Measurements from ENCODE around the gene HIP1. TPM values are rescaled to one million over a fixed set of nuclear protein-coding genes. Genes with fewer than 3 reads are reported as not detected.

Gene HIP1
- total and polyA plus RNA-seq, 2 of the 4 experiments (the other 2 are of a cell fraction): 6.8 to 10.0 TPM

GRCh38 chr7:75696263-75697037 is 42.3 kb downstream of the HIP1 start:
- ChIA-PET POLR2A (ENCODE audit: unreplicated experiment) (no interaction called here), CTCF (interaction anchor here (1.5 kb wide), 1 partner anchor 15 kb away, joined by 4 read pairs; no protein-coding TSS in a partner anchor)
- no peak for ATAC-seq (ENCODE audit: low read depth)
- Histone ChIP-seq H2AK5ac (ENCODE audit: low read depth, low read length) (no peak overlapping the region), H2AK9ac (replicated peaks; ENCODE audit: low read depth, low read length, poor library complexity) (no peak overlapping the region), H4K91ac (ENCODE audit: insufficient read depth, low read depth, low read length) (no peak overlapping the region), H3K4ac (ENCODE audit: low read depth, low read length) (no peak overlapping the region), H2BK120ac (ENCODE audit: low read depth, low read length) (no peak overlapping the region), H3K23ac (ENCODE audit: low read depth, low read length) (no peak overlapping the region), H4K8ac (ENCODE audit: low read depth in 2 of 2, low read length in 2 of 2) (no peak overlapping the region), H4K20me1 (ENCODE audit: insufficient read depth, low read length) (no peaks in the 10 kb centered on the region; the same call in 1 of the 2 replicates), H3K9ac (ENCODE audit: low read depth, low read length) (no peak overlapping the region), H3K4me1 (ENCODE audit: control insufficient read depth, insufficient read depth, low read length) (no peaks in the 10 kb centered on the region), H3K14ac (replicated peaks; ENCODE audit: low read depth, low read length) (no peak overlapping the region), H2AFZ (replicated peaks; ENCODE audit: low read length, poor library complexity) (no peak overlapping the region), H3K27ac (ENCODE audit: insufficient read depth, low read length) (no peak overlapping the region), H4K5ac (ENCODE audit: low read depth, low read length) (no peak overlapping the region), H3K79me1 (ENCODE audit: low read depth in 1 of 2, low read length in 2 of 2) (0 out of 4 replicates have a peak, but pooled peaks cover 0 to 2% of the 10 kb centered on the region in 2 experiments), H2BK15ac (ENCODE audit: low read depth, low read length) (no peak overlapping the region), H3K27me3 (ENCODE audit: control insufficient read depth, insufficient read depth, low read length) (no peaks in the 10 kb centered on the region), H3K18ac (ENCODE audit: low read depth, low read length) (no peak overlapping the region), H3K56ac (ENCODE audit: extremely low read depth, insufficient read depth, low read length) (no peak overlapping the region), H3K9me1 (ENCODE audit: insufficient read depth, low read length) (no peaks in the 10 kb centered on the region; the same call in 1 of the 2 replicates), H3K4me3 (ENCODE audit: insufficient read depth, low read depth, low read length) (no peak overlapping the region), H3K9me3 (ENCODE audit: control insufficient read depth, insufficient read depth, low read length) (no peaks in the 10 kb centered on the region), H3K36me3 (ENCODE audit: control insufficient read depth, insufficient read depth, low read length) (no peaks in the 10 kb centered on the region), H2BK5ac (ENCODE audit: low read depth, low read length, poor library complexity, severe bottlenecking) (no peak overlapping the region), H3K4me2 (ENCODE audit: low read depth, low read length) (no peak overlapping the region), H2BK20ac (ENCODE audit: low read depth, low read length) (no peak overlapping the region)
- dilution Hi-C loops (cut with HindIII; ENCODE audit: low sequenced_read_pairs, unreplicated experiment) (no loop called here), in situ Hi-C loops (cut with MboI; ENCODE audit: low sequenced_read_pairs) (no loop called here), intact Hi-C loops (cut with micrococcal nuclease) (no loop called here)
- TF ChIP-seq MAZ (IDR thresholded peaks at IDR 0.05; ENCODE audit: borderline replicate concordance, low read depth, low read length): no peak
- no peak for TF ChIP-seq FOS (IDR thresholded peaks at IDR 0.05; ENCODE audit: low read depth, low read length)
- no peak for TF ChIP-seq SMC3 (IDR thresholded peaks at IDR 0.05; ENCODE audit: low read depth, low read length)
- TF ChIP-seq NFE2L2 (IDR thresholded peaks at IDR 0.05; ENCODE audit: low read depth, low read length): no peak
- TF ChIP-seq MAFK (IDR thresholded peaks at IDR 0.05; ENCODE audit: low read depth, low read length): no peak
- TF ChIP-seq USF2 (IDR thresholded peaks at IDR 0.05; ENCODE audit: low read depth, low read length): no peak
- TF ChIP-seq ELK1 (IDR thresholded peaks at IDR 0.05; ENCODE audit: borderline replicate concordance, low read depth, low read length): no peak
- TF ChIP-seq POLR2A (IDR thresholded peaks at IDR 0.05; ENCODE audit: low read depth, low read length): no peak
- WGBS, 2 experiments (ENCODE audit: extremely low coverage in 2 of 2, insufficient read length in 1 of 2): no CpG with 5 or more reads among the region's 4 CpGs
- DNase-seq: no peak
- no TSS peak for BruUV-seq (replicated peaks)
